BE2C (cell line): ENCODE data around the gene MT1E.
"Not testable (repeated sequence)": the region's sequence is repeated elsewhere in the genome, so short reads cannot be mapped to it uniquely, and the experiment has no call there.

Experiments used
- DNase-seq: peaks from one replicate; pipeline ENCODE4 v3.0.0-alpha.2; 2020
- H3K27me3 ChIP-seq: fragments of 250-450 bp; sonication (Bioruptor Pico); 2 replicates; pipeline ENCODE4 v1.5.1; 2020; ENCODE audit warnings: mild to moderate bottlenecking
- H3K36me3 ChIP-seq: fragments of 250-450 bp; sonication (Bioruptor Pico); 2 replicates; pipeline ENCODE4 v1.5.1; 2020; ENCODE audit warnings: mild to moderate bottlenecking
- H3K4me1 ChIP-seq: fragments of 250-450 bp; sonication (Bioruptor Pico); 2 replicates; pipeline ENCODE4 v1.5.1; 2020
- H3K4me3 ChIP-seq: 2 replicates; pipeline ENCODE4 v1.5.1; 2011; ENCODE audit warnings: low read depth, low read length
- H3K9me3 ChIP-seq: fragments of 250-450 bp; sonication (Bioruptor Pico); 2 replicates; pipeline ENCODE4 v1.5.1; 2020
- TF ChIP-seq, protein P1 (sequence below): IDR thresholded peaks from 2 replicates; pipeline ENCODE4 v1.5.1; 2012; ENCODE audit warnings: mild to moderate bottlenecking, low read depth, low read length

The MT1E gene

DNA sequence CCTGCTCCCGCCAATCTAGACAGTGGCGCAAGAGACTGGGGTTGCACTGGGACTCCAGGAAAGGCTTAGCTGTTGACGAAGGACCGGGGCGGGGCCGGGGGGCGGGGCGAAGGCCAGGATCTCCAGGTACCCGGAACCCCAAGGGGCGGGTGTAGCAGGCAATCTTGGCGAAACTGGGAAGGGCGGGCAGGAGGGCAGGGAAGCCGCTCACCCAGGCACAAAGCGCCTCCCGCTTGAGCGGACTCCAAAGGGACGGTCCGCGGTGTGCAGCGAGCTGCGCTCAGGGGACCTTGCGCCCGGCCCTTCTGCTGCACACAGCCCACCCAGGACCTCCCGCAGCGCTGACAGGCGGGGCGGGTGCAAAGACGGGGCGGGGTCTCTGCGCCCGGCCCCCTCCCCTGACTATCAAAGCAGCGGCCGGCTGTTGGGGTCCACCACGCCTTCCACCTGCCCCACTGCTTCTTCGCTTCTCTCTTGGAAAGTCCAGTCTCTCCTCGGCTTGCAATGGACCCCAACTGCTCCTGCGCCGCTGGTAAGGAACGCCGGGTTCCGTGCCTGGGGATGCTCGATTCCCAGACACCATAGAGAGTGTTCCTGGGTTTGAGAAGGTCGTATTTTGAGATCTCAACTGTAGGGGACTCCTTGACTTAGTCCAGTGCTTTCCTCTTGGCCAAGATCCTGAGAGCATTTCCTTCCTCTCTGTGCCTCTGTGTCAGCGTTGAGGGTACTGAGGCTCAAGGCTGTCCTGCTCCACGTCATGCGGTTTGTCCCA, 32.2 kb downstream of the MT1E start, which contains the start of gene MT1F:
MT1F (plus strand) TSS at position 405 of the 772 bp plus-strand sequence; CDS start at position 505, 100 bp downstream.
- Histone ChIP-seq H3K4me3 (peak within 1 kb of the TSS; percentile 38), H3K27me3 (peaks cover 52% of the 10 kb centered on the region), H3K36me3 (no peaks in the 10 kb centered on the region), H3K4me1 (no peaks in the 10 kb centered on the region), H3K9me3 (no peaks in the 10 kb centered on the region)
- TF ChIP-seq, protein P1, sequence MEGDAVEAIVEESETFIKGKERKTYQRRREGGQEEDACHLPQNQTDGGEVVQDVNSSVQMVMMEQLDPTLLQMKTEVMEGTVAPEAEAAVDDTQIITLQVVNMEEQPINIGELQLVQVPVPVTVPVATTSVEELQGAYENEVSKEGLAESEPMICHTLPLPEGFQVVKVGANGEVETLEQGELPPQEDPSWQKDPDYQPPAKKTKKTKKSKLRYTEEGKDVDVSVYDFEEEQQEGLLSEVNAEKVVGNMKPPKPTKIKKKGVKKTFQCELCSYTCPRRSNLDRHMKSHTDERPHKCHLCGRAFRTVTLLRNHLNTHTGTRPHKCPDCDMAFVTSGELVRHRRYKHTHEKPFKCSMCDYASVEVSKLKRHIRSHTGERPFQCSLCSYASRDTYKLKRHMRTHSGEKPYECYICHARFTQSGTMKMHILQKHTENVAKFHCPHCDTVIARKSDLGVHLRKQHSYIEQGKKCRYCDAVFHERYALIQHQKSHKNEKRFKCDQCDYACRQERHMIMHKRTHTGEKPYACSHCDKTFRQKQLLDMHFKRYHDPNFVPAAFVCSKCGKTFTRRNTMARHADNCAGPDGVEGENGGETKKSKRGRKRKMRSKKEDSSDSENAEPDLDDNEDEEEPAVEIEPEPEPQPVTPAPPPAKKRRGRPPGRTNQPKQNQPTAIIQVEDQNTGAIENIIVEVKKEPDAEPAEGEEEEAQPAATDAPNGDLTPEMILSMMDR: no peak
- DNase-seq: peak; percentile 40

DNA sequence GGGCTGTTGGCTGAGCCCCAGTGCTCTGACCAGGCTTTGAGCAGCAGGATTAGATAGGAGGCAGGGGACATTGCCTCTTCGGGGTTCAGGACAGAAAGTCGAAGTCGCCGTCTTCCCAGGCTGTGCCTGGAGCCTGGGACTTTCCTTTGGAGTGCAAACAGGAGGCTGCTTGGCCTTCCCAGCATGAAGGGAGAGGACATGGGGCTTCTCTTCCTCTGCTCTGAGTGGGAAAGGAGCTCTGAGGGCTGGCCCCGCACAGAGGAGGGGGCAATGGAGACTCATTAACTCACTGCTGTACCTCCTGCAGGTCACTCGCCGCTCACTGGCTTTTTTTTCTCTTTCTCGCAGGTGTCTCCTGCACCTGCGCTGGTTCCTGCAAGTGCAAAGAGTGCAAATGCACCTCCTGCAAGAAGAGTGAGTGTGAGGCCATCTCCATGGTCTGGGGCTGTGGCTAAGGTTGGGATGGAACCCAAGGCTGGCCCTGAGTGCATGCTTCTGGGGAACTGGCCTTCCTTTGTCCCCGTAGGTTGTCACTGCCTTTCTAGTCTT, 32.8 kb downstream of the MT1E start:
- Histone ChIP-seq H3K27me3 (peaks cover 58% of the 10 kb centered on the region), H3K4me3 (no peak overlapping the region; the same call in 1 of the 2 replicates), H3K36me3 (no peaks in the 10 kb centered on the region), H3K4me1 (no peaks in the 10 kb centered on the region), H3K9me3 (no peaks in the 10 kb centered on the region)
- TF ChIP-seq, protein P1: no peak
- no peak for DNase-seq

DNA sequence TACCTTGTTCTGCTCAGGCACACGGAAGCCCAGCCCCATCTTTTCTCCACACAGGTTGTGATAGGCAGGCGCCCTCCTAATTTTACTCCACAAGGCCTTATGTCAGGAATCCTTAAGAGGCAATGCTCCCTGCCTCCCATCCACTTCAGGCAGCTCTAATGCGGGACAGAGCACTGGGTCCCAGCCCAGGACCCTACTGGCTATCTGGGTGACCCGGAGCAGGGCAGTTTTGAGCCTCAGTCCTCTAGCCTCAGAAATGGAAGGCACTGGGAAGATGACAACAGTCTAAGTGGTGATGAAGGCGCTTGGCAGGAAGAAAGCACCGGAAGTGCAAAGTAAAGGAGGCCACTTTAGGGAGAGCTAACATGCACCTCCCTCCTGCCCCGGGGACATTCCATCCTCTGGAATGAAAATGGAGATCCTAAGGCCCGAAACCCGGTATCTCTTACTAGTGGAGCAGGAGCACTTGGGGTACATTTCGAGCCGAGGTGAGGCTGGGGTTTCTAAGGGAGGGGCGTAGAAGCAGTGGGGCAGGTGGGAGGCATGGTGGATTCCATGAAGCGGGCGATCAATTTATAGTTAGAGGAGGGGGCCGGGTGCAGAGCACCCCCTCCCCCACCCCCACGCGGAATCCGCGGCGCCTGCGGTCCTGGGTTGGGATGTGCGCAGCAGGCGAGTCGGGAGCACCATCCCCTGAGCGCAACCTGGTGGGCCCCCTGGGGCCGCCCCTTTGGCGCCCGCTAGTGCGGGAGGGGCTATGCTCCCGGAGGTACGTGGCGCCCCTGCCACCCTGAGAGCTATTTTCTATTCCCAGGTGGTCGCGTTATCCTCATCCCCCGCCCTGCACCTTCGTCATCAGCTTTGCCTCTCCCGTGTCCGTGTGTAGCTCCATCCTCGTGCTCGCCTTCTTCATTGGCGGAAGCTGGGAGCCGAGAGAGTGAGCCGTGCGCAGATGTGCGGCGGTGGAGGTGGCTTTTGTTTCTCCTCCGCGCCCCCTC, 37.1 kb downstream of the MT1E start:
- DNase-seq: no peak
- no peaks in the 10 kb centered on the region for H3K9me3 ChIP-seq
- H3K4me3 ChIP-seq: no peak overlapping the region; the same call in 1 of the 2 replicates
- H3K4me1 ChIP-seq: no peaks in the 10 kb centered on the region
- peaks cover 92% of the 10 kb centered on the region for H3K27me3 ChIP-seq
- H3K36me3 ChIP-seq: no peaks in the 10 kb centered on the region
- TF ChIP-seq, protein P1: no peak

DNA sequence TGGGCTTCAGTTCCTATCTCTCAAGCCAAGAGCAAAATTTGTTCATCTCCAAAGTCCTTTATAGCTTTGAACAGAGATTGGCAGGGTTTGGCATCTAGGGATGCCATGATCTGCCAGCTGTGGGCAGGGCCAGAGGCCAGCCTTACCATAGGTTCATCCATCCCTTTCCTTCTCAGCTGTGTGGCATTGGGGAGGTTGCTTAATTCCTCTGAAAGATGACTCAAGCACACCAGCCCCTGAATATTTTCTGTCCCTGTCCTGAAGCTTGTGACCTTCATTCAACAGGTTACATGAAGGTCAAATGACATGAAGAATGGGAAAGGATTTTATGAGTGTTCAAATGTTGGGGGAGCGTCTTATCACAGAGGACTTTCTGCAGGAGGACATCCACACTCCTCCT, 38.9 kb downstream of the MT1E start:
- H3K4me1 ChIP-seq: no peaks in the 10 kb centered on the region
- H3K36me3 ChIP-seq: no peaks in the 10 kb centered on the region
- TF ChIP-seq, protein P1: no peak
- DNase-seq: no peak
- no peaks in the 10 kb centered on the region for H3K9me3 ChIP-seq
- peaks cover 93% of the 10 kb centered on the region for H3K27me3 ChIP-seq
- no peak overlapping the region for H3K4me3 ChIP-seq

DNA sequence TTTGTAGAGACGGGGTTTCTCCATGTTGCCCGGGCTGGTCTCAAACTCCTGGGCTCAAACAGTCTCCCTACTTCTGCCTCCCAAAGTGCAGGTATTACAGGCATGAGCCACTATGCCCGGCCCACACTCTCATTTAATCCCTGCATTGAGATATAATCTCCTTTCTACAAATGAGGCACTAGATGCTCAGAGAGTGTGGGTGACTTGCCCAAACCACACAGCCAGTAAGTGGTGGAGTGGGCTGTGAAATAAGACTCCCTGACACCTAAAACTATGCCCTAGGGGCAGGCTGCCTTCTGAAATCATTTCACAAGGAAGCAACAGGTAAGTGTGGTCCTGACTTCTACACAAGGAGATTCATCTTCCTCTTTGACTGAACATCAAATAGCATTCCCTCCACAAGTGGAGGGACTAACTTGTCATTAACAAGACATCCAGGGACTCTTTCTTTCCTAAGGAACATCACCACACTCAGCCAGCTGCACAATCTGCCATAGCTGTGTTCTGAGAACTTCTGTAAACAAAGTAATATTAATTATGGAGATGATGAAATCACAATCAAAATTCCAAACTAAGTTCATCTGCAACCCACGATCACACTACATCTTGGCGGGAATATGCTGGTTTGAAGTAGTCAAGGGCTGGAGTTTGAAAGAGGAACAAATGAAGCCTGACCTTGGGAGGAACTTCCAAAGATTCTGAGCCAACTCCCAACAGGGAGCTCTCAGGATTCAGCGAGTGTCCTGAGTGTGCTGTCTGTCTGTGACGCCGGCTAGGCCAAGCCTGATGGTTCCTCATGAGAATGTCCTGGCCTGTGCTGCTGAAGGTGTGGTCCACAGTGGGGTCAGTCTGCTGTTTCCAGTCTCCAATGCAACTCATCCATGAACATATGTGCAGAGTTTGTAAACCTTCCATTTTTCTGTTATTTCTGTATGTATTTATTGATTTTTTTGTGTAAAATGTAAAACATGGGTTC, 40.0 kb downstream of the MT1E start:
- not testable (repeated sequence) for DNase-seq

More for the DNA sequence above, 40.0 kb downstream of the MT1E start:
- not testable (repeated sequence) for H3K9me3 ChIP-seq, H3K36me3 ChIP-seq, H3K4me3 ChIP-seq, H3K4me1 ChIP-seq
- peaks cover 93% of the 10 kb centered on the region for H3K27me3 ChIP-seq
